Hepatic stellate cell (primary cell): ENCODE results near the gene KCNQ5.

Experiments
- DNase-seq: peaks from one replicate; pipeline ENCODE4 v3.0.0; 2011; ENCODE audit warnings: low spot score

KCNQ5 gene

GRCh38 chr6:72911463-72912155 lies 289.7 kb downstream of the KCNQ5 start:
- DNase-seq: no peak

DNA sequence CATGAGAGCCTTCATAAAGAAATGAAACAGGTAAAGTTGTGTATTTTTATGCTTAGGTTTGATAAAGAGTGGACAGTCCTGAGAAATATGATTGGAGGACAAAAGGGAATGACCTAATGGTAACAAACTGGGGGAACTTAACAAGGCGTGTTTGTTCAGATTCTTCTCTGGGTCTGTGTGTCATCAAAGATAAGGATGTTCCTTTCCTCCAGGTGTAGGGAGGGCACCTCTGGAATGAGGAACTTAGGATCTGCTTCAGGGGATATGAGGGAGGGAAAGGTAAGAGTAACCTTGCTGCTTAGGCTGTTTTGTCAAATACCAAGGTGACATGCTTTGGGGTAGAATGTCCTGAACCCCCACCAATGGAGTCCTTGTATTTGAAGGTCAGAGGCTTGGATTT lies 291.9 kb downstream of the KCNQ5 start:
- no peak for DNase-seq

DNA sequence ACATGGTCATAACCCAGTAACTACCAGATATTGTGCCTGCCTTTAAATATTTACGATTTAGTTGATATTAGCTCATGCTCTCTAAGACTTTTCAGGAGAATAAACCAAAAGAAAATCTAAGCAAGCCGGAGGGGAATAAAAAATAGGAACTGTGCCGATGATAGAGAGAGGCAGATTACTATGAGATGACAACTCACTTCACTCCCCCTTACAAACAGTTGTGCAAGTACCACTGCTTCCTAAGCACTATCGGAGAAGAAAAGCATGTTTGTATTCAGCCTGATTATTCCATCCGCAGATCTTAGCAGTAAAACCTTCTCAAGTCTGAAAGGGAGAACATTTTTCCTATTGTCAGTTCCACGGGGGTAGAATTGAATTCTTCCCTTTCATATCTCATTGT lies 294.4 kb downstream of the KCNQ5 start:
- DNase-seq: no peak

DNA sequence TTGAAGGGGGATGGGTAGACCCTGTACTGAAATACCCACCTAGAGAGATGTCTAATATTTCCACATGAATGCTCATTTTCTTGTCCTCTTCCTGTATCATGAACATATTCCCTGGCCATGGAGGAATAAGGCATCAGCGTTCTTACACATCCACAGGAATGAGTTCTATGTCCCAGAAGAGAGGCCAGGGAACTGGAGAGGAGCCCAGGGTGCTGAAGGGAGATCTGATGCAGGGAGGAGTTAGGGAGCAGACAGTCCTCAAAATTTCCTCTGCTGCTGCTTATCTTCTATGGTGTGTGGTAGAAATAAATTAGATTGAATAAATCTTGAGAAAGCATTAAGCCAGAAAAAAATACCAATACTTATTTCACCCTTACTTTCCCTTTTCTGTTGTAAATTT lies 295.0 kb downstream of the KCNQ5 start:
- no peak for DNase-seq

DNA sequence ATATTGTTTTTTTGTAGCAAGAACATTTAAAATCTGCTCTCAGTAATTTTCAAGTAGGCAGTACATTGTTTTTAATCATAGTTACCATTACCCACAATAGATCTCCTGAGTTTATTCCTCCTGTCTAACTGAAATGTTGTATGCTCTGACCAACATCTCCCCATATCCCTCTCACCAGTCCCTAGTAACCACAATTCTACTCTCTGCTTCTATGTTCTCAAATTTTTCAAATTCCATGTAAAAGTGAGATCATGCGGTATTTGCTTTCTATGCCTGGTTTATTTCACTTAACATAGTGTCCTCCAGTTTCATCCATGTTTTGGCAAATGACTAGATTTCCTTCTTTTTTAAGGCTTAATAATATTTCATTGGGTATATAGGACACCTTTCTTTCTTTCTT lies 300.5 kb downstream of the KCNQ5 start:
- DNase-seq: no peak

- no peak for DNase-seq
Measured at GRCh38 chr6:72925136-72925535, 303.3 kb downstream of the KCNQ5 start.

DNA sequence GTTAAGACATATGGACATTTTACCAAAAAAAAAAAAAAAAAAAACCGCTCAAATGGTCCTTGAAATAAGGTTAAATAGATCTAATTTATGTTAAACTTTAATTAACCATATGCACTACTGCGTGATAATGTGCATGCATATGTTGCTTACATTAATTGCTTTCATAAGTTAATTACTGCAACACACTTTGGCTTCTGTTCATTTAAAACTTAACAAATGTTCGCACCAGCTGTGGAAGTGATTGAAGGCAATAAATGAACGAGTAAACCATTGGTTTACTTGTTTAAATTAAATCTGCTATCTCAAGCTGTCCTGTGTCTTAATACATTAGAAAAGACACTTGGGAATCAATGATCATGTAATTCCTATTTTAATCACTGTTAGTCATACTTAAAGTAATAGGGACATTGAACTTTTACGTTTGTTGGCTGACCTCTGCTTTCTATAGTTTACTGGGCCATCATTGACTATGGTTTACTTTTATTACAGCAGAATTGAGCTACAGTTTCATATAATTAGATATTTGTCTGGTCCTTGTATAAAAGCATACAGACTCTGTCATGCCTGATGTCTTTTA lies 308.8 kb downstream of the KCNQ5 start:
- DNase-seq: no peak

DNA sequence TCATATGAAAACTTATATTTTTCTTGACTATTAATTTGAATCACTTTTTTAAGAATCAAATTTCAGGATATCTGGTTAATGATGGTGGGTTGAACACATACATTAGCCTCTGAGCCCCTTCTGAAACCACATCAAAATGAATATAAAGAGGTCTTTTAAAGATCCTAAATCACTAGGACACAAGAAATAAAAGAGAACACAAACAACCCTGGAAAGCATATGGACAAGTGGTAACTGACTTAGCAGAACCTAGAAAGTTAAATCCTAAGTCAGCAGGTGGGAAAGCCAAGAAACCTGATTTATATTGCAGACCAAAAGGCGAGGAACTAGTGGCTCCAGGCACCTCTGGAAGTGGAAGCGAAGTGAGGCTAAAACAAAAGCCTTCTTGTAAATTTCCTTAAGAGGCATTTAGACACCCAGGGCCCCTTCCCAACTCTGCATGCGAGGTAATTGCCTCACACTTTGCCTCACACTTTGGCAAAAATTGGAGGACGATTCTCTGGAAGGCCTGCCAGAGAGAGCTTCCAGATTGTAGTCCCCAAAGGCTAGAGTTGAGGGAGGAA lies 309.5 kb downstream of the KCNQ5 start:
- no peak for DNase-seq

DNA sequence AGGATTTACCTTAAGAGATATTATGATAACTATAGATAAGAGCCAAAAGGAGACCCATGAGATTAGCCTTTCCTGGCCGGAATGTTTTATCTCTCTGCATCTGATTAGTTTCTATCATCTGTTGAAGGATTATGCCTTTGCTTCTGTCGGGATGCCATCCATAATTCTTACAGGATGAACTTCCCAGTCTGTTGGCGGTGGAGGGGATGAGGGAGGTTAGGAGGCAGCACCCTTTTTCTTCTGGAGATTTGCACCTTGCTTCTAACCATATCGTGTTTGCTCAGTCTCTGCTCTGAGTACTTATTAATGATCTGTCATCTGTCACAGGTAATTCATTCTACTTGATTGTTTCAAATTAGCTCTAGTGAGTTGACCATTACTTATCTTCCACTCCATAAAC lies 311.4 kb downstream of the KCNQ5 start:
- DNase-seq: no peak

DNA sequence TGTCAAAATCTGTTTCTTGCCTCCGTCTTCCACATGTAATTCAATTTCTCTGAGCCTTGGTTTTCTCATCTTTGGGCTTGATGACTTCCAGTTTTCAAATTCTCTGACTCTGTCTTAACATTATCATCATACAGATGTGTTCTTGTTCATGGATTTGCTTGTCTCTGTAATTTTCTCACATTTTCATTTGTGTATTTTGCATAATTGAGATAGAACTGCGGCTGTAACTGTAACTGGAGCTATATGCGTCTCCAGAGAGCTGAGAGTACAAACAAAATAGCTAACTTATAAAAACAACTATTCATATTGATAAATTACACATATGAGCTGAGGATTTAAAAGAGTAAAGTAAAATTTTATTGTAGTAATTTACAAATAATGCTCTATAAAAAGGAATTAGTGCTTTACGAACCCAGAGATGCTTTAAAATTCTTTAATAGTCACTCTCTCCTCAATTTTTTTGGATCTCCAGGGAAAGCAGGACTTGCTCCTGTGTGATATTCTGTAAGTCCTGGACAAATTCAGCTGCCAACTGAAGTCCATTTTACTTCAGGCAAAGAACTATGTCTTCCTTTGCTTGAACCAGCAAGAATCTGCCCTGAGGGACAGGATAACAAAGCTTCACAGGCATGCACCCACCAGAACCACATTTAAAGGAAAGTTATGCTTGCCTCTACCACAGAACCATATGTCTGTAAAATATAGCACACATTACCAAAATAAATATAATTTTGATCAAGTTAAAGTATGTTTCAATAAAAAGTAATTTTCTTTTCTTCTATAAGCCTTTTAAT lies 315.1 kb downstream of the KCNQ5 start:
- DNase-seq: no peak

DNA sequence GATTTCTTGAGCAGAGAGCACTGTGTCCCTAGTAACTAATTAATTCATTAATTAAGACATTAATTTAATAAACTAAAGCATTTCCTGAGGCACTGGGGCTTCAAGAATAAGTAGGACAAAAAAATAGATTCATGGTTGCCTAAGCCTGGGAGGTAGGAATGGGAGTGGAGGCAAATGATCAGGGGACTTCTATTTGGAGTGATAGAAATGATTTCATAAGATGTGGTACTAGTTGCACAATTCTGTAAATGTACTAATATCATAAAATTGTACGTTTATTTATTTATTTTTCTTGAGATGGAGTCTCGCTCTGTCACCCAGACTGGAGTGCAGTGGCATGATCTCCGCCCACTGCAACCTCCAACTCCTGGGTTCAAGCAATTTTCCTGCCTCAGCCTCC lies 316.2 kb downstream of the KCNQ5 start:
- DNase-seq: no peak

DNA sequence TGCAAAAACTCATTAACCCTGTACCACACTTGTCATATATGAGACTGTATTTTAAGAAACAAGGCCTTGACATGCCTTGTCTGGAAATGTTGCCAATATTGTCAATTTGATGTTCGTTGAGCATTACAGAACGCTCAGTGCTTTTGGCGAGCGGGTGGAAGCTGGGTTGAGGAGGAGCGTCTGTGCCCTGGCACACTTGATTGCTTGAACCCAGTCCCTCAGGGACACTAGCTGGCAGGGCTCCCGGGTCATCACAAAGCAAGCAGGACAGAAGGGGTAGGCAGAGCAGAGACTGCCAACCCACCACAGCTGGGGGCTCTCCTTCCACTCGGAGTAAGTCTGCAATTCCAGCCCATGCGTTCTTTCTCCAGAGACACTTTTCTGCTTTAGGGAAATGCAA lies 317.1 kb downstream of the KCNQ5 start:
- DNase-seq: no peak

DNA sequence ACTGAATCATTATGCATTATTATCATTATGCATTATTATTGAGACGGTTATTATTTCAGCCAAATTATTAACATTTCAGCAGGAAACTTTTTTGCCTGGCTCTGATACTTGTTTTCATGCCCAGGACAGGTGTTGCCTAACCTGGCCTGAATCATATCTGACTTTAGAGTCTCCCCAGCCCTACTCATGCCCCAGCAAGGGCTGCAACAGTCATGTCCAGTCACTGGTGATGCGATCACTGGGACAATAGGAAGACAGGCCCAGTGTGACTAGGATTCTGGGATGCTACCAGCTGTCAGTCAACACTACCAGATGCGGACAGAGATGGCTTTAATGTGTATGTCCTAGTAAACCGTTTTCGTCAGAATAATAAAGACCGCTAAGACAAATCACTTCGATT lies 318.4 kb downstream of the KCNQ5 start:
- no peak for DNase-seq

DNA sequence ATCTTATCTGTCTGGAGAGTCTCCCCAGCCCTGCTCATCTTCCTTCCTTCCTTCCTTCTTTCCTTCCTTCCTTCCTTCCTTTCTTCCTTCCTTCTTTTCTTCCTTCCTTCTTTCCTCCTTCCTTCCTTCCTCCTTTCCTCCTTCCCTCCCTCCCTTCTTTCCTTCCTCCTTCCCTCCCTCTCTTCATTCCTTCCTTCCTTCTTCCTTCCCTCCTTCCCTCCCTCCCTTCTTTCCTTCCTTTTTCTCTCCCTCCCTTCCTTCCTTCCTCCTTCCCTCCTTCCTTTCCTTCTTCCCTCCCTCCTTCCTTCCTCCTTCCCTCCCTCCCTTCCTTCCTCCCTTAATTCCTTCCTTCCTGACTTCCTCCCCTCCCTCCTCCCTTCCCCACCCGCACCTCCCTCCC lies 319.4 kb downstream of the KCNQ5 start:
- DNase-seq: no peak

DNA sequence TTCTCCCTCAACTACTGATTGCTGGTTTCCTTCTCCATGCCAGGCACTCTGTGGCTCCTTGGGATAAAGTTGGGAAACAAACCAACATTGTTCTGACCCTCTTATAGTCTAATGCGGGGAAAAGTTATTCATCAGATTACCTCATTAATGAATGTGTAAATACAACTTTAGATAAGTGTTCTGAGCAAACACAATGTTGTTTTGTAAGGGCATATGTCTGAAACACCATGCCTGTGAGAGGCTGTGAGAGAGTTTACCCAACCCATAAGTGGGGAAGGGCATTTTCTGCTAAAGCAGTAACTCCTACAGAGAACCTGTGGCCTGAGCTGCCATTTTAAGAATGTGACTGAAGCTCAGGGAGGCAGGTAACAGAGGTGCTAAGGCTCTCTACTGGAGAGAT lies 319.9 kb downstream of the KCNQ5 start:
- no peak for DNase-seq

- DNase-seq: no peak
Measured at GRCh38 chr6:72943699-72944098, 321.8 kb downstream of the KCNQ5 start.

DNA sequence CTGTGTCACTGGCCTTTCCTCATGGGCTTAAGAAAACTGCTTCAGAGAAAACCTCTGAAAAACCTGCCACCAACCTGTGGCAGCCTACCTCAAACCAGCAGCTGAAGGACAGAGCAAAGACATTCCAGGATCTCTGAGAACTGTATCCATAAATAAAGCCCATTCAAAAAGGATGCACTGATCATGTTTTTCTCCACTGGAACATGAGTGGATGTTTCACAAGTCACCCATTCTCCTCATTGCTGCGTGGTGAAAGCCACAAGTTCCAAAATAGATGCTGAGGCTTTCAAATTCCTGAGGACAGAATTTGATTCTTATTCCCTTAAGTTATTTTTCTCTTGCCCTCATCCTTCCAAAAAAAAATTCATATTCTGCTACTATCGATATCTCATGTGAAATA lies 322.8 kb downstream of the KCNQ5 start:
- no peak for DNase-seq

DNA sequence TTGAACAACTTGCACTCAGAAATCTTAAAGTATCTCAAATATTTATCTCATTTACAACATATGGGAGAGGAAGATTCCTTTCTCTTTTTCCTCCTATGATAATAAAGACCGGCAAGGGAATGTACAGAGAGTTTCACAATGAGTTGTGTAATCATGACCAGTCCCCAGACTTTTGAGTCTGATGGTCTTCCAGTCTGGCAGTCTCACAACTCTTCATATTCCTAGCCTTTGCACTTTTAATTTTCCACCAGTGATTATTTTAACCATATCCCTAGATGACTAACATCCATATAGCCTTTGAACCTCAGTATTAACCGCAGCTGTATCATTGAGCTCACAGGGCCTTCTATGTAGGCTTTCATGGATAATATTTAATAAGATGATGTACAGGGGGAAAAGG lies 324.9 kb downstream of the KCNQ5 start:
- no peak for DNase-seq

- no peak for DNase-seq
Measured at GRCh38 chr6:72947534-72947933, 325.7 kb downstream of the KCNQ5 start.

GRCh38 chr6:72948153-72948552 lies 326.3 kb downstream of the KCNQ5 start:
- DNase-seq: no peak

DNA sequence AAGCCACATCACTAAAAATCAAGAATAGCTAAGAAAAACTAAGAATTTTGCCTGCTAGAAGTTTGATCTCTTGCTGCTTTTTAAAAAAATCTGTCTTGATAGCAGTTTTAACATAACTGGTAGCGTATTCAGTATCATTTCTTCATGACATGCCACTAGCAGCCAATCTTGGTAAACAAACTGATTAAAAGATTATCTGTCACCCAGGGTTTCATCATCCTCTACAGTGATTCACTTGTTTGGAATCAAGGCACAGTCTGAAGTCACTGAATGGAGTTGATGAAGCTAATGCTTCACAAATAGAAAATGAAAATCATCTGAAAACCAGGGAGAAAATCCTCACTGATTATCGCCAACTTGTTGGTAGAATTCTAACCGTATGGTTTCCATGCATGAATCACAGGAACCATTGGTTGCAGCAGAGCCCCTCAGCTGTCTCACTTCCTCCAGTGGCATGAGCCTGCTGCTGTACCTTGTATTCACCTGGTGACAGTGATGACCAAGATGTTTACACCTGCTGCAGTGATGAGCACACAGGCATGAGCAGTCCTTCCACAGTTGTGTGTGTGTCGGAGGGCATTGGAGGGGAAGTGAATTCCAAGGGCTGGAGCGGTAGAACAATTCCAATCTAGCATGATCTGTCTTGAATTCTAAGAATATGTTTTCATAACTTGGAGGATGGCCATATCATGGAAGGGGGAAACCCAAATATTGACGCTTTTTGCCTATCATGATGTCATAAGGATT lies 328.4 kb downstream of the KCNQ5 start:
- peak; percentile 27 for DNase-seq
